Ishikawa (cell line): ENCODE results near the gene BAG5.

Experiments
- CEBPB ChIP-seq: IDR thresholded peaks from 2 replicates; pipeline ENCODE4 v1.6.1; 2012
- CREB1 ChIP-seq: IDR thresholded peaks from 2 replicates; pipeline ENCODE4 v1.6.1; 2012; ENCODE audit warnings: low read depth
- EGR1 ChIP-seq: IDR thresholded peaks from 2 replicates; pipeline ENCODE4 v1.6.1; 2012
- EP300 ChIP-seq: IDR thresholded peaks from 2 replicates; pipeline ENCODE4 v1.6.1; 2012; ENCODE audit warnings: borderline replicate concordance
- FOXM1 ChIP-seq: IDR thresholded peaks from 2 replicates; pipeline ENCODE4 v1.6.1; 2012; ENCODE audit warnings: low read depth, borderline replicate concordance
- NFIC ChIP-seq: IDR thresholded peaks from 2 replicates; pipeline ENCODE4 v1.6.1; 2012
- RAD21 ChIP-seq: IDR thresholded peaks from 2 replicates; pipeline ENCODE4 v1.6.1; 2012; ENCODE audit warnings: low read depth
- TAF1 ChIP-seq: IDR thresholded peaks from 2 replicates; pipeline ENCODE4 v1.6.1; 2012; ENCODE audit warnings: low read depth, mild to moderate bottlenecking
- TCF12 ChIP-seq: IDR thresholded peaks from 2 replicates; pipeline ENCODE4 v1.6.1; 2012; ENCODE audit warnings: low read depth
- TEAD4 ChIP-seq: IDR thresholded peaks from 2 replicates; pipeline ENCODE4 v1.6.1; 2012
- YY1 ChIP-seq: IDR thresholded peaks from 2 replicates; pipeline ENCODE4 v1.6.1; 2012; ENCODE audit warnings: low read depth
- ZBTB7A ChIP-seq: IDR thresholded peaks from 2 replicates; pipeline ENCODE4 v1.6.1; 2012; ENCODE audit warnings: low read depth
- TF ChIP-seq, protein P1 (sequence below): IDR thresholded peaks from 2 replicates; pipeline ENCODE4 v1.6.1; 2012
- TF ChIP-seq, protein P2 (sequence below): IDR thresholded peaks from 2 replicates; pipeline ENCODE4 v1.6.1; 2012; ENCODE audit warnings: low read depth, mild to moderate bottlenecking
- TF ChIP-seq, protein P3 (sequence below): IDR thresholded peaks from 2 replicates; pipeline ENCODE4 v1.6.1; 2012

The BAG5 gene

DNA sequence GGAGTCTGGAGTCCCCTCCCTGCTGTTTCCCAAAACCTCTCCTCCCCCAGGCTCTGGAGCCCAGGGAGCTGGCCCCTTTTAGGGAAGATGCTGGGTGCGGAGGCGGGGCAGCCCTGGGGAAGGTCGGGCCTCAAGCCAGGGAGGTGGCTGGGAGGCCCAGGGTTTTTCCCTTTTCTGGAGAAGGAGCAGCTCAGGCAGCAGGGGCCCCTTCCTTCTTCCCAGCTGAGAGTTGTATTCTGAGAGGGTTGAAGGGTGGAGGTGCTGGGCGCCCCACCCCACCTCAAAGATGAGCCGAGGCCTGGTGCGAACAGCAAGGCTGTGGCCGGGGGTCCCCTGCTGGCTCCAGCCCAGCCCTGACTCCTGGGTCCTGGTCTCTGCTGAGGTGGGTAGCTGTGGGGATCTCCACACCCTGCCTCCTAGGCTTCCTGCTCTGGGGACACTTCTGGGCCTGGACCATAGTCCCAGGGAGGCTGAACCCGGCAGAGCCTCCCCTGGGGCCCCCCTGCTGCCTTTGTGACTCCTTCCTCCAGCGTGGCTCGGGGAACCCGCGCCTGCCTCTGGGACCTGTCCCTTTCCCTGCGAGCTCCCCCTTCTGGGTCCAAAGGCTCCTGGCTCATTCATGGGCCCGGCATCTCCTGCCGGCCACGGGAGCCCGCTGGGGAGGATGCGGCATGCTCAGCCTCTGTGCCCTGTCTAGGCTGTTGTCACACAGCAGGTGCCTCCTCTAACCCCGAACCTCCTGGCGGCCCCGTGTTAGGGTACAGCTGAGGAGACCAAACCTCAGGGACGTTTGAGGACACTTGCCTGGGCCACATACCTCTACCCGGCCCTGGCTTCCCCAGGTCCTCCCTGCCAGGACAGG is 29.1 kb downstream of the BAG5 start:
- TF ChIP-seq ZBTB7A (no peak), RAD21 (no peak), TCF12 (no peak), TAF1 (no peak), NFIC (no peak), EP300 (no peak), FOXM1 (no peak), CREB1 (no peak), CEBPB (no peak), EGR1 (no peak), TEAD4 (no peak)
- TF ChIP-seq, protein P1, sequence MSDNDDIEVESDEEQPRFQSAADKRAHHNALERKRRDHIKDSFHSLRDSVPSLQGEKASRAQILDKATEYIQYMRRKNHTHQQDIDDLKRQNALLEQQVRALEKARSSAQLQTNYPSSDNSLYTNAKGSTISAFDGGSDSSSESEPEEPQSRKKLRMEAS = no peak
- TF ChIP-seq, protein P2, sequence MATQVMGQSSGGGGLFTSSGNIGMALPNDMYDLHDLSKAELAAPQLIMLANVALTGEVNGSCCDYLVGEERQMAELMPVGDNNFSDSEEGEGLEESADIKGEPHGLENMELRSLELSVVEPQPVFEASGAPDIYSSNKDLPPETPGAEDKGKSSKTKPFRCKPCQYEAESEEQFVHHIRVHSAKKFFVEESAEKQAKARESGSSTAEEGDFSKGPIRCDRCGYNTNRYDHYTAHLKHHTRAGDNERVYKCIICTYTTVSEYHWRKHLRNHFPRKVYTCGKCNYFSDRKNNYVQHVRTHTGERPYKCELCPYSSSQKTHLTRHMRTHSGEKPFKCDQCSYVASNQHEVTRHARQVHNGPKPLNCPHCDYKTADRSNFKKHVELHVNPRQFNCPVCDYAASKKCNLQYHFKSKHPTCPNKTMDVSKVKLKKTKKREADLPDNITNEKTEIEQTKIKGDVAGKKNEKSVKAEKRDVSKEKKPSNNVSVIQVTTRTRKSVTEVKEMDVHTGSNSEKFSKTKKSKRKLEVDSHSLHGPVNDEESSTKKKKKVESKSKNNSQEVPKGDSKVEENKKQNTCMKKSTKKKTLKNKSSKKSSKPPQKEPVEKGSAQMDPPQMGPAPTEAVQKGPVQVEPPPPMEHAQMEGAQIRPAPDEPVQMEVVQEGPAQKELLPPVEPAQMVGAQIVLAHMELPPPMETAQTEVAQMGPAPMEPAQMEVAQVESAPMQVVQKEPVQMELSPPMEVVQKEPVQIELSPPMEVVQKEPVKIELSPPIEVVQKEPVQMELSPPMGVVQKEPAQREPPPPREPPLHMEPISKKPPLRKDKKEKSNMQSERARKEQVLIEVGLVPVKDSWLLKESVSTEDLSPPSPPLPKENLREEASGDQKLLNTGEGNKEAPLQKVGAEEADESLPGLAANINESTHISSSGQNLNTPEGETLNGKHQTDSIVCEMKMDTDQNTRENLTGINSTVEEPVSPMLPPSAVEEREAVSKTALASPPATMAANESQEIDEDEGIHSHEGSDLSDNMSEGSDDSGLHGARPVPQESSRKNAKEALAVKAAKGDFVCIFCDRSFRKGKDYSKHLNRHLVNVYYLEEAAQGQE = no peak

DNA sequence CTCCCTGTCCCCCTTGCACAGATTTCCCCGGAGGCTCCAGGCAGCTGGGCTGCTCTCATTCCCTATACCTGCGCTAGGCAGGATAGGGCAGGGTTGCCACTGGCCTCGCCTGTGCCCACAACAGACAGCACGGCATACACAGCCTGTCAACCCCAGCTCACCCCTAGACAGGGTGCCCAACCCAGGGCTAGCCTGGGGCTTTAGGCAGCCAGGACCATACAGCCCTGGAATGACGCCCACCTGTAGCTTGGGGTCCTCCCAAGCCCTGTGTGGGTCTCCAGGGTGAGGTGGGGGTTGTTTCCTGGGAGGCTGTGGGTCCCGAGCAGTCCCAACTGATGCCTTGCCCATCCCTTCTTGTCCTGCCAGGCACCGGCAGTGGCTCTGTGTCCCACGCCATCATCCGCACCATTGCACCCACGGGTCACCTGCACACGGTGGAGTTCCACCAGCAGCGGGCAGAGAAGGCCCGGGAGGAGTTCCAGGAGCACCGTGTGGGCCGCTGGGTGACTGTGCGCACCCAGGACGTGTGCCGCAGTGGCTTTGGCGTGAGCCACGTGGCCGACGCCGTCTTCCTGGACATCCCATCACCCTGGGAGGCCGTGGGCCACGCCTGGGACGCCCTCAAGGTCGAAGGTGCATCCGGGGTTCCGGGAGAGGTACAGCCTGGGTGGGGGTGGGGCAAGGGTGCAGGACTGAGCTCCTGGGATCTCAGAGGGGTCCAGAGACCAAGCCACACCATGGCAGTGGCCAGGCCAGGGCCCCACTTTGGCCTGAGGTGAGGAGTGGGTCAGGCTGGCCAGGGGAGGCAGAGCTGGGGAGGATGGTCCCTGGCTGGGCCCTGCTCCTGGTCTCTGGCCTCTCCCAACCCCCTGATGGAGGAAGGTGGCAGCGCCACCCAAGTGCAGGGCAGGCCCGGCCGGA is 30.0 kb downstream of the BAG5 start:
- TF ChIP-seq FOXM1 = no peak
- TF ChIP-seq, protein P3, sequence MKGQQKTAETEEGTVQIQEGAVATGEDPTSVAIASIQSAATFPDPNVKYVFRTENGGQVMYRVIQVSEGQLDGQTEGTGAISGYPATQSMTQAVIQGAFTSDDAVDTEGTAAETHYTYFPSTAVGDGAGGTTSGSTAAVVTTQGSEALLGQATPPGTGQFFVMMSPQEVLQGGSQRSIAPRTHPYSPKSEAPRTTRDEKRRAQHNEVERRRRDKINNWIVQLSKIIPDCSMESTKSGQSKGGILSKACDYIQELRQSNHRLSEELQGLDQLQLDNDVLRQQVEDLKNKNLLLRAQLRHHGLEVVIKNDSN = no peak
- no peak for TF ChIP-seq ZBTB7A
- no peak for TF ChIP-seq EP300
- no peak for TF ChIP-seq TCF12
- TF ChIP-seq TAF1 = no peak
- TF ChIP-seq TEAD4 = no peak
- TF ChIP-seq, protein P1 = no peak
- no peak for TF ChIP-seq RAD21
- TF ChIP-seq EGR1 = no peak
- TF ChIP-seq CREB1 = no peak
- TF ChIP-seq NFIC = no peak

DNA sequence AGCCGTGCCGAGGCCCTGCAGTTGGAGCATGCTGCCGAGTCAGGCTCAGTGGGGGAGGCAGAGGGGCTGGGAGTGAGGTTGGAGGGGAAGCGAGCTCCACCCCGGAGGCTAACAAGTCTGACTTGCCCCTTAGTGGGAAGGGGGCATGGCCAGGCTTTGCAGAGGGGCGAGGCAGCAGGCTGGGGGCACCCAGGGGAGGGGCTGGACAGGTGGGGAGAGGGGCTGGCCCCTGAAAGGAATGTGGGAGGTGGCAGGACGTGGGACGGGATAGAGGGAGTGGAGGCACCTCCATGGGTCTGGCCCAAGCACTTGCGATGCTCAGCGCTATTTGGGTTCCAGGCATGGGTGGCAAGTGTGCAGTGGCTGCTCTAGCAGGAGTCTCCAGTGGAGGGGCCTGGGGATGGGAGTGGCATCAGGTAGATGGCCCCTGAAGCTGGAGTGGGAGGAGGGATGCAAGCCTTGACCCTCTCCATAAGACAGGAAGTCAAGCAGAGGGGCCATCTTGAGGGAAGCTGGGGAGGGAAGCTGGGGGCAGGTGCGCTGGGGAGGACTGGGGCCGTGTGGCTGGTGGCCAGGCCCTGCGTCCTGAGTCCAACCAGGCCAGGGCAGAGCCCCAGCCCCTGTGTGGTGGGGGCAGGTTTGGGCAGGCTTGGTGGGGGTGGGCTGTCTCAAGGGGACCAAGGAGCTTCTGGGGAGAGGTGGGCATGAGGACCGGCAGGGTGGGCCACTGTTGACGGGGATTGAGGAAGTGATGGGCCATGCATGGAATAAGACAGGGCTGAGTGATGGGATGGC is 30.8 kb downstream of the BAG5 start:
- TF ChIP-seq YY1 (no peak), FOXM1 (no peak), TEAD4 (no peak), CEBPB (no peak), EP300 (no peak), NFIC (no peak), TAF1 (no peak), ZBTB7A (no peak), EGR1 (no peak), RAD21 (no peak)
- TF ChIP-seq, protein P3 = no peak
- TF ChIP-seq, protein P2 = no peak

DNA sequence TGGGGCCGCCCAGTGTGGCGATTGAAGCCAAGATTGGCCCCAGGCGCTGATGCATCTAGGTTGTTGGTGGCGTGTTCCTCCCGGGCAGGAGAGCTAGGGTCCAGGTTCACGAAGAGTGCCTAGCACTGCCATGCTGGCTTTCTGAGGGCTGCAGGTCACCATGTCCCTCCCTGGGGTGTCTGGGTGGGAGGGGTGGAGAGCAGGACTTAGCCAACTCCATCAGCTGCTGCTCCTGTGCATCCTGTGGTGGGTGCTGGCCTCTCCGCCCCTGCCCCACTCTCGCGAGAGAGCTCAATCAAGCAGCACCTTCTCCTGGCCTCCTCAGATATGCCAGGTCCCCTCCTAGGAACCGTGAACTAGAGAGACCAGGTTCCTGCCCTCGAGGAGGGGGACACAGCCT is 31.6 kb downstream of the BAG5 start:
- TF ChIP-seq, protein P1 = no peak
- TF ChIP-seq, protein P3 = no peak
- TF ChIP-seq TAF1 (no peak), RAD21 (no peak), EP300 (no peak), TEAD4 (no peak), FOXM1 (no peak), ZBTB7A (no peak), CEBPB (no peak), YY1 (no peak), EGR1 (no peak), NFIC (no peak), CREB1 (no peak)
- TF ChIP-seq, protein P2 = no peak
